ENCODE measurements around the gene NTM.

Gene NTM

DNA sequence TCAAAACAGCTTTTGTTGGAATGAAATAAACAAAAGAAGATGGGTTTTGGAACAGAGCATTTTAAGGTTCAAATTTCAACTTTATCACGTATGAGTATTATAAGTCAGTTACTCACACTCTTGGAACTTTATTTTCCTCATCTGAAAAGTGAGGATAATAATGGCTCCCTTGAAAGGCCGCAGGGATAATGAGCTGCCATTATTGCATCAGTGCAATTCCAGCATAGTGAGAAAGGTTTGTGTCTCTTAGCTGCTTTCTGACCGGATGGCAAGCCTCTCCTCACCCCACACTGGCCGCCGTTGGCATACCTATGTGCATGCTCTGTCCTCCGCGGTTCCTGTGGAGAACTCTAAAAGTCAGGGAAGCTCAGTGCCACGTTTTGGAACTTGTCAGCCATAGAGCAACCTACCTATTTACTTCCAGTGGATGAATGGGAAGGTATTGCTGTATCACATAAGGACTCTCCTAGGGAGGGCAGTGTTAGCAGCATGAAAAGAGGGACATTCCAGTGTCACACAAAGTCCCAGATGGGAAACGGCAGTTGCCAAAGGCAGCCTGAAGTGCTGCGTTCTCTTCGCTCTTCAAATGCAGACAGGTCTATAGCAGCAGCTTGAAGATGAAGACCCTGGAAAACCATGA is 368.9 kb downstream of the NTM start:
- H3K9ac ChIP-seq (ENCODE audit: low read length) = no peak overlapping the region
- no peak overlapping the region for H3K4me2 ChIP-seq (ENCODE audit: low read length)
- H3K36me3 ChIP-seq (ENCODE audit: insufficient read depth, low read length) = no peaks in the 10 kb centered on the region
- H3K9me3 ChIP-seq (ENCODE audit: low read length) = no peaks in the 10 kb centered on the region
- H3K4me1 ChIP-seq (ENCODE audit: insufficient read depth, low read length, severe bottlenecking) = no peaks in the 10 kb centered on the region
- no peak overlapping the region for H3K27ac ChIP-seq (ENCODE audit: low read depth, low read length, poor library complexity, severe bottlenecking)
- TF ChIP-seq, protein P1, sequence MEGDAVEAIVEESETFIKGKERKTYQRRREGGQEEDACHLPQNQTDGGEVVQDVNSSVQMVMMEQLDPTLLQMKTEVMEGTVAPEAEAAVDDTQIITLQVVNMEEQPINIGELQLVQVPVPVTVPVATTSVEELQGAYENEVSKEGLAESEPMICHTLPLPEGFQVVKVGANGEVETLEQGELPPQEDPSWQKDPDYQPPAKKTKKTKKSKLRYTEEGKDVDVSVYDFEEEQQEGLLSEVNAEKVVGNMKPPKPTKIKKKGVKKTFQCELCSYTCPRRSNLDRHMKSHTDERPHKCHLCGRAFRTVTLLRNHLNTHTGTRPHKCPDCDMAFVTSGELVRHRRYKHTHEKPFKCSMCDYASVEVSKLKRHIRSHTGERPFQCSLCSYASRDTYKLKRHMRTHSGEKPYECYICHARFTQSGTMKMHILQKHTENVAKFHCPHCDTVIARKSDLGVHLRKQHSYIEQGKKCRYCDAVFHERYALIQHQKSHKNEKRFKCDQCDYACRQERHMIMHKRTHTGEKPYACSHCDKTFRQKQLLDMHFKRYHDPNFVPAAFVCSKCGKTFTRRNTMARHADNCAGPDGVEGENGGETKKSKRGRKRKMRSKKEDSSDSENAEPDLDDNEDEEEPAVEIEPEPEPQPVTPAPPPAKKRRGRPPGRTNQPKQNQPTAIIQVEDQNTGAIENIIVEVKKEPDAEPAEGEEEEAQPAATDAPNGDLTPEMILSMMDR (IDR thresholded peaks at IDR 0.05; ENCODE audit: low read length) = no peak
- H3K4me3 ChIP-seq (ENCODE audit: low read depth, low read length, poor library complexity, severe bottlenecking) = no peak overlapping the region
- H3F3A ChIP-seq (ENCODE audit: insufficient read depth, low read length) = no peaks in the 10 kb centered on the region
- H3K79me2 ChIP-seq (ENCODE audit: insufficient read depth, low read length) = no peaks in the 10 kb centered on the region
- H4K20me1 ChIP-seq (ENCODE audit: insufficient read depth, low read length) = no peaks in the 10 kb centered on the region
- no peaks in the 10 kb centered on the region for H3K27me3 ChIP-seq (ENCODE audit: insufficient read depth, low read length)
- H3K9me2 ChIP-seq (ENCODE audit: low read depth, low read length) = no peaks in the 10 kb centered on the region
- no peak overlapping the region for H2AFZ ChIP-seq (ENCODE audit: low read length)

DNA sequence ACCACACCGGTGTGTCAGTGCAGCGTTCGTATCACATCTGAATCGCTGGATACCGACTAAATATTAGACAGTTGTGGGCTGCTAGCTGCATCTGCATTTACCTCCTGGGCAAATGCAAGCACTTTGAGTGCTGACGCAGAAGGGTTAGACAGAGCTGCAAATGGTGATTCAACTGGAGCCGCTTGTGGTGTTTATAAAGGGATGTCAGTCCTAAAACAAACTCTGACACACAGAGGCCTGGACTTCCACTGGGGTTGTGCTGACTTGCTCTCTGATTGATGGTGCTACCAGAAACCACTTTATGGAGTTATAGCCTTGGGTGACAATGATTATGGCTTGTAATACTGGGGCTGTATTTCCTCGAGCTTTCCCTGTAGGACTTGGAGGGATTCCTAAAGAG is 374.4 kb downstream of the NTM start:
- Histone ChIP-seq H3K4me1 (ENCODE audit: insufficient read depth, low read length, severe bottlenecking) (no peaks in the 10 kb centered on the region), H3K79me2 (ENCODE audit: insufficient read depth, low read length) (no peaks in the 10 kb centered on the region), H4K20me1 (ENCODE audit: insufficient read depth, low read length) (no peaks in the 10 kb centered on the region), H3K9me3 (ENCODE audit: low read length) (no peaks in the 10 kb centered on the region), H3K9me2 (ENCODE audit: low read depth, low read length) (no peaks in the 10 kb centered on the region), H3K4me3 (ENCODE audit: low read depth, low read length, poor library complexity, severe bottlenecking) (no peak overlapping the region), H3K4me2 (ENCODE audit: low read length) (no peak overlapping the region), H3K36me3 (ENCODE audit: insufficient read depth, low read length) (no peaks in the 10 kb centered on the region), H3K9ac (ENCODE audit: low read length) (no peak overlapping the region), H3F3A (ENCODE audit: insufficient read depth, low read length) (no peaks in the 10 kb centered on the region), H3K27ac (ENCODE audit: low read depth, low read length, poor library complexity, severe bottlenecking) (no peak overlapping the region), H3K27me3 (ENCODE audit: insufficient read depth, low read length) (no peaks in the 10 kb centered on the region), H2AFZ (ENCODE audit: low read length) (no peak overlapping the region)
- TF ChIP-seq, protein P1 (IDR thresholded peaks at IDR 0.05; ENCODE audit: low read length) = no peak
- TF ChIP-seq EZH2 (IDR thresholded peaks at IDR 0.05; ENCODE audit: borderline replicate concordance, low read length) = no peak

DNA sequence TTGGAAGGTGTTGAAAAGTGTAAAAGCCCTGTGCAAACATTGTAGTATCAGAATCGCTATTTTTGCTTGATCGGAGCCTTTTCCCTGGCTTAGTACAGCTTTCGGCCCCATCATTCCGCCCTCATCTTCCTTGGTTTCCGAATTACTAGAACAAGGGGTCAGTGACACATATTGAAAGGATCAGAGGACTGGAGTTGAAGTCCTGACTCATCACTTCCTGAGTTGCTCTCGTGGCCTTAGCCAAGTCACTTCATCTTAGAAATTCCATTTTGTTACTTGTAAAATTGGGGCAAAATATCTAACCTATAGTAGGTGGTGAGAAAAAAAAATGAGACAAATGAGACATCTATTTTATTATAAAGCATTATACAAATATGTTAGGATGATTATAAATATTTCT is 375.0 kb downstream of the NTM start:
- Histone ChIP-seq H3K4me3 (ENCODE audit: low read depth, low read length, poor library complexity, severe bottlenecking) (no peak overlapping the region), H3K79me2 (ENCODE audit: insufficient read depth, low read length) (no peaks in the 10 kb centered on the region), H3K9me2 (ENCODE audit: low read depth, low read length) (no peaks in the 10 kb centered on the region), H3K36me3 (ENCODE audit: insufficient read depth, low read length) (no peaks in the 10 kb centered on the region), H3K9me3 (ENCODE audit: low read length) (no peaks in the 10 kb centered on the region), H3K9ac (ENCODE audit: low read length) (no peak overlapping the region), H3K4me1 (ENCODE audit: insufficient read depth, low read length, severe bottlenecking) (no peaks in the 10 kb centered on the region), H4K20me1 (ENCODE audit: insufficient read depth, low read length) (no peaks in the 10 kb centered on the region), H2AFZ (ENCODE audit: low read length) (no peak overlapping the region), H3K4me2 (ENCODE audit: low read length) (no peak overlapping the region), H3K27ac (ENCODE audit: low read depth, low read length, poor library complexity, severe bottlenecking) (no peak overlapping the region), H3K27me3 (ENCODE audit: insufficient read depth, low read length) (no peaks in the 10 kb centered on the region), H3F3A (ENCODE audit: insufficient read depth, low read length) (no peaks in the 10 kb centered on the region)
- TF ChIP-seq, protein P1 (IDR thresholded peaks at IDR 0.05; ENCODE audit: low read length) = no peak
- TF ChIP-seq EZH2 (IDR thresholded peaks at IDR 0.05; ENCODE audit: borderline replicate concordance, low read length) = no peak

Data from OCI-LY1 (cell line).